ENCODE results near the gene EFCAB3. TPM values are rescaled to one million over a fixed set of nuclear protein-coding genes. Genes with fewer than 3 reads are reported as not detected.
"Not testable (repeated sequence)": the region's sequence is repeated elsewhere in the genome, so short reads cannot be mapped to it uniquely, and the experiment has no call there.

Gene EFCAB3
- total RNA-seq, 4 donors from 2014 or later: not detected

GRCh38 chr17:62423647-62424461, 43.5 kb downstream of the EFCAB3 start, which contains the start of gene METTL2A:
Gene METTL2A (plus strand): TSS chr17:62423897. CDS start chr17:62423903, 6 bp downstream.
- peak; percentile 88 for DNase-seq
- not testable (repeated sequence) for H3K4me1 ChIP-seq, H3K36me3 ChIP-seq, H3K27me3 ChIP-seq, H3K9me3 ChIP-seq
- H3K4me3 ChIP-seq (replicated peaks in 1 of 3): peak within 1 kb of the TSS; percentile 26 to 68 (median 63)
- whole genome bisulfite sequencing, 2 donors: 0 to 1% methylated on average over 33 to 52 of the region's 58 CpGs
- TF ChIP-seq POLR2A (IDR thresholded peaks at IDR 0.05): peak in 1 of 2 donors; percentile 80
- peak in 3 of 6 experiments; percentile 35 to 38 (median 37) for TF ChIP-seq CTCF (IDR thresholded peaks at IDR 0.05)
- intact Hi-C loops (cut with DNase I): loop anchor here (10.0 kb wide), 1 partner anchor 51 kb away; the partner anchor contains the start of gene TLK2
- peak within 1 kb of the TSS in 2 of 3 donors; percentile 24 to 53 for H3K27ac ChIP-seq

DNA sequence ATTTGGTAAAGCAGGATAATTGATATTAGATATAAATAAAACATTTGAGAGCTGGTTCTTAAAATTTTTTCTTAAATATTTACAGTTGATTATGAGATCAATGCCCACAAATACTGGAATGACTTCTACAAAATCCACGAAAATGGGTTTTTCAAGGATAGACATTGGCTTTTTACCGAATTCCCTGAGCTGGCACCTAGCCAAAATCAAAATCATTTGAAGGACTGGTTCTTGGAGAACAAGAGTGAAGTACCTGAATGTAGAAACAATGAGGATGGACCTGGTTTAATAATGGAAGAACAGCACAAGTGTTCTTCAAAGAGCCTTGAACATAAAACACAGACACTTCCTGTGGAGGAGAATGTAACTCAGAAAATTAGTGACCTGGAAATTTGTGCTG, 45.9 kb downstream of the EFCAB3 start:
- H3K27me3 ChIP-seq; DNase-seq; H3K27ac ChIP-seq; H3K9me3 ChIP-seq; H3K36me3 ChIP-seq; H3K4me1 ChIP-seq; H3K4me3 ChIP-seq (replicated peaks in 1 of 3): not testable (repeated sequence)
- WGBS, 2 donors: 62 to 87% methylated on average over 2 of the region's 2 CpGs
- intact Hi-C loops (cut with DNase I): loop anchor here (10.0 kb wide), 1 partner anchor 49 kb away; the partner anchor contains the start of gene TLK2

GRCh38 chr17:62435251-62435650, 54.9 kb downstream of the EFCAB3 start:
- H3K4me1 ChIP-seq; H3K27me3 ChIP-seq; DNase-seq; H3K4me3 ChIP-seq (replicated peaks in 1 of 3); H3K36me3 ChIP-seq; intact Hi-C loops (cut with DNase I); H3K9me3 ChIP-seq; H3K27ac ChIP-seq: not testable (repeated sequence)
- 98% methylated on average over 4 of the region's 4 CpGs for WGBS, 2 donors

DNA sequence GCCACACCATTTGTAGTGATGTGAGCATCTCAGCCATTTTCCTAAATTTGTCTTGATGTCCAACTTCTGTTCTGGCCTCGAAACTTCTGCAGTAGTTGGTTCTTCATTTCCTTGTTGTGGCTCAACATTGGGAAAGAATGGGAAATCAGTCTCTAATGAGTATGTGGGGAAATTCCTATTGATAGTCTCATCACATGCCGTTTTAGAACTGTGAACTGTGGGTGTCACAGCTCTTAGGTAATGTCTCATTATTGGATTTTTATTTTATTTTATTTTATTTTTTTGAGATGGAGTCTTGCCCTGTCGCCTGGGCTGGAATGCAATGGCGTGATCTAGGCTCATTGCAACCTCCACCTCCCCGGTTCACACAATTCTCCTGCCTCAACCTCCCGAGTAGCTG, 60.8 kb downstream of the EFCAB3 start:
- DNase-seq; intact Hi-C loops (cut with DNase I); H3K9me3 ChIP-seq; H3K4me3 ChIP-seq (replicated peaks in 1 of 3); H3K27me3 ChIP-seq; H3K4me1 ChIP-seq; H3K27ac ChIP-seq: not testable (repeated sequence)
- 97 to 98% methylated on average over 6 of the region's 6 CpGs for WGBS, 2 donors
- H3K36me3 ChIP-seq: peaks cover 8 to 28% of the 10 kb centered on the region in 2 donors

- peaks cover 30 to 40% of the 10 kb centered on the region in 2 donors for H3K36me3 ChIP-seq
- no peaks in the 10 kb centered on the region for H3K9me3 ChIP-seq
- WGBS, 2 donors: 90 to 97% methylated on average over 4 of the region's 4 CpGs
- TF ChIP-seq POLR2A (IDR thresholded peaks at IDR 0.05) (no peak), CTCF (IDR thresholded peaks at IDR 0.05) (no peak)
- intact Hi-C loops (cut with DNase I): no loop called here
- H3K27ac ChIP-seq: no peak overlapping the region
- DNase-seq: no peak
- H3K4me1 ChIP-seq: no peaks in the 10 kb centered on the region
- H3K4me3 ChIP-seq (replicated peaks in 1 of 3): no peak overlapping the region
- H3K27me3 ChIP-seq: no peaks in the 10 kb centered on the region
Observed at GRCh38 chr17:62444063-62444462, 63.7 kb downstream of the EFCAB3 start.

DNA sequence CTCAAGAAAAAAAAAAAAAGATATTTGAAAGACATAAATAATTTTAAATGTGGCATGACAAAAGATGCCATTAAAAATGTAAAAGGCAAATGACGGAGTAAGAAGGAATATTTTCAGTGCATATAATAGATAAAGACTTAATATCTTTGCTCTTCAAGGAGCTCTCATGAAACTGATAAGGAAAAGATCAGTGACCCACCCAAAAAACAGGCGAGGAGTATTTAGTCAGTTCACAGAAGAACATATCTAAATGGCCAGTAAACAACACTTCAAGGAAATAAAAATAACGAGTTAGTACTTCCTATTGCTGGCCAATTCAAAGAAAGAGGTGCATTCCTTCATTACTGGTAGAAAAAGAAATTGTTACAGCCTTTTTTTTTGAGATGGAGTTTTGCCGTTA, 65.4 kb downstream of the EFCAB3 start:
- H3K9me3 ChIP-seq; H3K4me1 ChIP-seq; H3K27ac ChIP-seq; H3K27me3 ChIP-seq; DNase-seq; intact Hi-C loops (cut with DNase I); H3K4me3 ChIP-seq (replicated peaks in 1 of 3): not testable (repeated sequence)
- WGBS, 2 donors: 93 to 95% methylated on average over 4 of the region's 4 CpGs
- H3K36me3 ChIP-seq: peaks cover 30 to 38% of the 10 kb centered on the region in 2 donors

- H3K9me3 ChIP-seq; H3K4me1 ChIP-seq; H3K4me3 ChIP-seq (replicated peaks in 1 of 3); intact Hi-C loops (cut with DNase I); DNase-seq; H3K27ac ChIP-seq; H3K27me3 ChIP-seq: not testable (repeated sequence)
- peaks cover 14% of the 10 kb centered on the region in 2 donors for H3K36me3 ChIP-seq
- 83 to 91% methylated on average over 4 of the region's 4 CpGs for WGBS, 2 donors
Observed at GRCh38 chr17:62452195-62452594, 71.8 kb downstream of the EFCAB3 start.

DNA sequence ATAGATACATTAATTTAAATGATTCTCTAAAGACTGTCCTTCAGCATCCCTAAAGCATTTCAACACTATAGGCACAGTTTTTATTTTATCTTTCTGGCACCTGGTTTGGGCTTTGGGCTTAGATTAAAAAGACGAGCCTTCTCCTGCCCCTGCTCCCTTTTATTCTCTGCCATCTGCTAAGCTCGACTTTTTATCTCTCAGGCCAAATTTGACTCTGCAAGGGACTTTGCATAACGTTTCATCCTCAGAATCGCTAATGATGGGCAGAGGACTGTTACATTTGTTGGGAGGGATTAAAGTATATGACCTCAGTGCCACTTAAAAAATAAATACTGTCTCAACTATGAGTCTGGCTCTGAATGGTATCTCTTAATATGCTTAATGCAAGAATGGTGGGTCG, 72.7 kb downstream of the EFCAB3 start:
- DNase-seq; intact Hi-C loops (cut with DNase I): not testable (repeated sequence)
- WGBS, 2 donors: 89 to 90% methylated on average over 5 of the region's 5 CpGs

GRCh38 chr17:62453656-62454055, 73.3 kb downstream of the EFCAB3 start:
- intact Hi-C loops (cut with DNase I); H3K36me3 ChIP-seq; H3K9me3 ChIP-seq; H3K27me3 ChIP-seq; H3K27ac ChIP-seq; H3K4me1 ChIP-seq; DNase-seq; H3K4me3 ChIP-seq (replicated peaks in 1 of 3): not testable (repeated sequence)
- WGBS, 2 donors: 82 to 88% methylated on average over 4 of the region's 4 CpGs

More for the DNA sequence above, 72.7 kb downstream of the EFCAB3 start:
- H3K4me3 ChIP-seq (replicated peaks in 1 of 3); H3K27ac ChIP-seq; H3K36me3 ChIP-seq; H3K4me1 ChIP-seq; H3K27me3 ChIP-seq; H3K9me3 ChIP-seq: not testable (repeated sequence)

DNA sequence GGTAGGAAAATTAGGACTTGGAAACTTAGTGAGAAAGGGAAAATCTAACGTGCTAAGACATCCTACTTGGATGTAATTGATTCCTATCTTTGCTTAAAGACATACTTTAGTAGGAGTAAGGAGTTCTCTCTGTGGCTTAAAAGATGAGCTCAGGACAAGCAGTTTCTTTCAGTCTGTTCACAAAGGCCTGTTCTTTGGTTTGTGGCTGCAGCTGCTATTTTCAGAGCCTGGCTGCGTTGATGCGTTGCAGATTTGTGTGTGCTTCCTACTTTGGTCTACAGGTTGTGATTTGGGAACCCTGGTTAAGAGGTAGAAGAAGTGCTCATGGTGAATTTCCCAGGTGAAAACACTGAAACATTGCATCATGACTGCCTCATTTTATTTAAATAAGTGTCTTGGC, 73.8 kb downstream of the EFCAB3 start:
- H3K9me3 ChIP-seq; H3K27me3 ChIP-seq; H3K36me3 ChIP-seq; H3K27ac ChIP-seq; intact Hi-C loops (cut with DNase I); H3K4me3 ChIP-seq (replicated peaks in 1 of 3); H3K4me1 ChIP-seq; DNase-seq: not testable (repeated sequence)
- 69 to 72% methylated on average over 3 of the region's 3 CpGs for WGBS, 2 donors

Data from thyroid gland (tissue), 4 donors.